ENCODE measurements around the gene NT5C3B. TPM values are rescaled to one million over a fixed set of nuclear protein-coding genes. Genes with fewer than 3 reads are reported as not detected.
A peak's percentile ranks its signal among the peaks of the same experiment; 100 is the strongest.

Gene NT5C3B
- polyA plus RNA-seq, 1 donor (not counting 4 experiments of a cell fraction or from before 2014, with no cell fraction given), result 109 TPM

DNA sequence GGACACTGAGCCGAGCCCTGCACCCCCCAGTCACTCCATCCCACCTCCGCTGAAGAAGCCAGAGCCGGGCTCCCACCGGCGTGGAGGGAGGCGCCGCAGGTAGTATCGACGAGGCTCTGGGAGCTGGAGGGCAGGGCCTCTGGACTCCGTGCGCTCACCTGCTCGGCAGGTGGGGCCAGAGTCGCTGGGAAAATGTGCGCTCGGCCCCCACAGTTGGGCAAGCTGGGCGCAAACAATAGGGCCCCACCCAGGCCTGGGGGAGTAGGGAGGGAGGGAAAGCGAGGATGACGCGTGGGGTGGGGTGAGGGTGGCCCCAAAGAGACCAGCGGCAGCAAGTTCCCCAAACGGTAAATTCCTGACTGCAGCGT, 50.2 kb downstream of the NT5C3B start:
- no peaks in the 10 kb centered on the region for H3K27me3 ChIP-seq (ENCODE audit: control insufficient read depth, extremely low read depth, insufficient read depth, low read length)
- peaks cover 7% of the 10 kb centered on the region for H3K9me1 ChIP-seq (ENCODE audit: control insufficient read depth, extremely low read depth, insufficient read depth, low read length)
- peaks cover 48% of the 10 kb centered on the region for H3K79me2 ChIP-seq (ENCODE audit: control insufficient read depth, insufficient read depth, low read length)
- TF ChIP-seq CTCF (optimal IDR thresholded peaks at IDR 0.05 in 1 of 3, IDR thresholded peaks at IDR 0.05 in 1 of 3, conservative IDR thresholded peaks at IDR 0.05 in 1 of 3; ENCODE audit: extremely low read depth in 1 of 3, insufficient read depth in 2 of 3, low read length in 3 of 3) (peak in 1 of 3 experiments; percentile 52), EZH2 (IDR thresholded peaks at IDR 0.05; ENCODE audit: low read length) (no peak)
- dilution Hi-C loops (cut with MboI; ENCODE audit: extremely low pct_ligation_motif_present, low sequenced_read_pairs), result no loop called here
- peak overlapping the region; percentile 100 for H3K4me2 ChIP-seq (ENCODE audit: control insufficient read depth, extremely low read depth, insufficient read depth, low read depth, low read length)
- H3K27ac ChIP-seq (ENCODE audit: control insufficient read depth, insufficient read depth, low read length), result peak overlapping the region; percentile 85
- no peak overlapping the region for H2AFZ ChIP-seq (ENCODE audit: control insufficient read depth, low read length)
- peaks cover 18% of the 10 kb centered on the region for H4K20me1 ChIP-seq (ENCODE audit: control insufficient read depth, extremely low read depth, insufficient read depth, low read length)
- H3K9me3 ChIP-seq (ENCODE audit: control insufficient read depth, low read depth, low read length), result no peaks in the 10 kb centered on the region
- H3K36me3 ChIP-seq (ENCODE audit: control insufficient read depth in 2 of 2, extremely low read depth in 1 of 2, insufficient read depth in 2 of 2, low read length in 2 of 2), result peaks cover 6 to 18% of the 10 kb centered on the region in 2 experiments
- H3K4me3 ChIP-seq (ENCODE audit: control insufficient read depth in 2 of 3, extremely low read depth in 1 of 3, insufficient read depth in 2 of 3, low read depth in 1 of 3, low read length in 3 of 3), result peak overlapping the region; percentile 51 to 91 (median 60)
- no peak for DNase-seq (ENCODE audit: low read depth, low spot score)
- H3K9ac ChIP-seq (ENCODE audit: control insufficient read depth, extremely low read depth, insufficient read depth, low read length), result peak overlapping the region; percentile 90
- no peak for FAIRE-seq
- peaks cover 55% of the 10 kb centered on the region for H3K4me1 ChIP-seq (ENCODE audit: control insufficient read depth, extremely low read depth, insufficient read depth, low read length)

- peak overlapping the region; percentile 100 for H3K4me2 ChIP-seq (ENCODE audit: control insufficient read depth, extremely low read depth, insufficient read depth, low read depth, low read length)
- peak overlapping the region; percentile 51 to 91 (median 60) for H3K4me3 ChIP-seq (ENCODE audit: control insufficient read depth in 2 of 3, extremely low read depth in 1 of 3, insufficient read depth in 2 of 3, low read depth in 1 of 3, low read length in 3 of 3)
- peaks cover 6 to 18% of the 10 kb centered on the region in 2 experiments for H3K36me3 ChIP-seq (ENCODE audit: control insufficient read depth in 2 of 2, extremely low read depth in 1 of 2, insufficient read depth in 2 of 2, low read length in 2 of 2)
- peak overlapping the region; percentile 85 for H3K27ac ChIP-seq (ENCODE audit: control insufficient read depth, insufficient read depth, low read length)
- H3K9me3 ChIP-seq (ENCODE audit: control insufficient read depth, low read depth, low read length), result no peaks in the 10 kb centered on the region
- peaks cover 7% of the 10 kb centered on the region for H3K9me1 ChIP-seq (ENCODE audit: control insufficient read depth, extremely low read depth, insufficient read depth, low read length)
- no peak for DNase-seq (ENCODE audit: low read depth, low spot score)
- H3K4me1 ChIP-seq (ENCODE audit: control insufficient read depth, extremely low read depth, insufficient read depth, low read length), result peaks cover 55% of the 10 kb centered on the region
- peak overlapping the region; percentile 90 for H3K9ac ChIP-seq (ENCODE audit: control insufficient read depth, extremely low read depth, insufficient read depth, low read length)
- H4K20me1 ChIP-seq (ENCODE audit: control insufficient read depth, extremely low read depth, insufficient read depth, low read length), result peaks cover 18% of the 10 kb centered on the region
- TF ChIP-seq CTCF (optimal IDR thresholded peaks at IDR 0.05 in 1 of 3, IDR thresholded peaks at IDR 0.05 in 1 of 3, conservative IDR thresholded peaks at IDR 0.05 in 1 of 3; ENCODE audit: extremely low read depth in 1 of 3, insufficient read depth in 2 of 3, low read length in 3 of 3) (no peak), EZH2 (IDR thresholded peaks at IDR 0.05; ENCODE audit: low read length) (no peak)
- no peak overlapping the region for H2AFZ ChIP-seq (ENCODE audit: control insufficient read depth, low read length)
- no peak for FAIRE-seq
- dilution Hi-C loops (cut with MboI; ENCODE audit: extremely low pct_ligation_motif_present, low sequenced_read_pairs), result no loop called here
- H3K79me2 ChIP-seq (ENCODE audit: control insufficient read depth, insufficient read depth, low read length), result peaks cover 52% of the 10 kb centered on the region
- H3K27me3 ChIP-seq (ENCODE audit: control insufficient read depth, extremely low read depth, insufficient read depth, low read length), result no peaks in the 10 kb centered on the region
Measured at GRCh38 chr17:41785091-41785858, 50.8 kb downstream of the NT5C3B start.
